ENCODE data around the gene CHD5.

- TF ChIP-seq, protein P1, sequence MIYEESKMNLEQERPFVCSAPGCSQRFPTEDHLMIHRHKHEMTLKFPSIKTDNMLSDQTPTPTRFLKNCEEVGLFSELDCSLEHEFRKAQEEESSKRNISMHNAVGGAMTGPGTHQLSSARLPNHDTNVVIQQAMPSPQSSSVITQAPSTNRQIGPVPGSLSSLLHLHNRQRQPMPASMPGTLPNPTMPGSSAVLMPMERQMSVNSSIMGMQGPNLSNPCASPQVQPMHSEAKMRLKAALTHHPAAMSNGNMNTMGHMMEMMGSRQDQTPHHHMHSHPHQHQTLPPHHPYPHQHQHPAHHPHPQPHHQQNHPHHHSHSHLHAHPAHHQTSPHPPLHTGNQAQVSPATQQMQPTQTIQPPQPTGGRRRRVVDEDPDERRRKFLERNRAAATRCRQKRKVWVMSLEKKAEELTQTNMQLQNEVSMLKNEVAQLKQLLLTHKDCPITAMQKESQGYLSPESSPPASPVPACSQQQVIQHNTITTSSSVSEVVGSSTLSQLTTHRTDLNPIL (CRISPR knock-in tag; IDR thresholded peaks at IDR 0.05; ENCODE audit: low read depth) = no peak
- TF ChIP-seq PATZ1 (CRISPR knock-in tag; IDR thresholded peaks at IDR 0.05; ENCODE audit: borderline replicate concordance) = no peak
- TF ChIP-seq ZFP3 (CRISPR knock-in tag; IDR thresholded peaks at IDR 0.05) = no peak
- no peak for TF ChIP-seq ZFP30 (CRISPR knock-in tag; IDR thresholded peaks at IDR 0.05)
- no peak for TF ChIP-seq OSR1 (CRISPR knock-in tag; IDR thresholded peaks at IDR 0.05)
- no peak for TF ChIP-seq TCF4 (CRISPR knock-in tag; IDR thresholded peaks at IDR 0.05; ENCODE audit: borderline replicate concordance)
- TF ChIP-seq ZNF70 (CRISPR knock-in tag; IDR thresholded peaks at IDR 0.05) = no peak
- TF ChIP-seq TOX (CRISPR knock-in tag; IDR thresholded peaks at IDR 0.05; ENCODE audit: borderline replicate concordance) = no peak
- no peak for TF ChIP-seq TSHZ2 (CRISPR knock-in tag; IDR thresholded peaks at IDR 0.05)
- no peak for TF ChIP-seq ZC3H10 (CRISPR knock-in tag; IDR thresholded peaks at IDR 0.05)
- TF ChIP-seq, protein P2, sequence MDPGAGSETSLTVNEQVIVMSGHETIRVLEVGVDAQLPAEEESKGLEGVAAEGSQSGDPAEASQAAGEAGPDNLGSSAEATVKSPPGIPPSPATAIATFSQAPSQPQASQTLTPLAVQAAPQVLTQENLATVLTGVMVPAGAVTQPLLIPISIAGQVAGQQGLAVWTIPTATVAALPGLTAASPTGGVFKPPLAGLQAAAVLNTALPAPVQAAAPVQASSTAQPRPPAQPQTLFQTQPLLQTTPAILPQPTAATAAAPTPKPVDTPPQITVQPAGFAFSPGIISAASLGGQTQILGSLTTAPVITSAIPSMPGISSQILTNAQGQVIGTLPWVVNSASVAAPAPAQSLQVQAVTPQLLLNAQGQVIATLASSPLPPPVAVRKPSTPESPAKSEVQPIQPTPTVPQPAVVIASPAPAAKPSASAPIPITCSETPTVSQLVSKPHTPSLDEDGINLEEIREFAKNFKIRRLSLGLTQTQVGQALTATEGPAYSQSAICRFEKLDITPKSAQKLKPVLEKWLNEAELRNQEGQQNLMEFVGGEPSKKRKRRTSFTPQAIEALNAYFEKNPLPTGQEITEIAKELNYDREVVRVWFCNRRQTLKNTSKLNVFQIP (CRISPR knock-in tag; IDR thresholded peaks at IDR 0.05; ENCODE audit: borderline replicate concordance, low read depth) = no peak
- no peak for TF ChIP-seq RARB (CRISPR knock-in tag; IDR thresholded peaks at IDR 0.05)
- no peak for TF ChIP-seq BACH2 (CRISPR knock-in tag; IDR thresholded peaks at IDR 0.05; ENCODE audit: borderline replicate concordance)
Observed at GRCh38 chr1:6172549-6172948, 7.6 kb downstream of the CHD5 start.

Measured in SK-N-SH treated with all-trans-retinoic acid at 6 μM for 48 hours (cell line).